HG03571 (cell line): ENCODE measurements around the gene RPL18.
"Not testable (repeated sequence)": the region's sequence is repeated elsewhere in the genome, so short reads cannot be mapped to it uniquely, and the experiment has no call there.

Experiments used
- ATAC-seq: cut with Tn5 transposase; IDR thresholded peaks from one replicate; pipeline ENCODE4 v1.9.1; 2021; ENCODE audit not compliant: unreplicated experiment

RPL18 gene

GRCh38 chr19:48618916-48619691, at the start of gene RPL18, which contains the start of gene SPHK2:
RPL18 (minus strand) TSS chr19:48619178; CDS start chr19:48619143, 35 bp downstream.
SPHK2 (plus strand) TSS chr19:48619506; CDS start chr19:48620515, 1,009 bp downstream.
- peak; percentile 75 for ATAC-seq

GRCh38 chr19:48668761-48669160, 49.8 kb upstream of the RPL18 start:
- no peak for ATAC-seq

GRCh38 chr19:48668332-48668731, 49.4 kb upstream of the RPL18 start:
- no peak for ATAC-seq

GRCh38 chr19:48665786-48666185, 46.8 kb upstream of the RPL18 start:
- ATAC-seq, result no peak

GRCh38 chr19:48664476-48664875, 45.5 kb upstream of the RPL18 start:
- ATAC-seq, result no peak

- ATAC-seq, result no peak
Measured at GRCh38 chr19:48663667-48664066, 44.7 kb upstream of the RPL18 start.

- ATAC-seq, result no peak
Measured at GRCh38 chr19:48661711-48662090, 42.7 kb upstream of the RPL18 start.

GRCh38 chr19:48660852-48661710, 42.1 kb upstream of the RPL18 start:
- ATAC-seq, result peak; percentile 65

GRCh38 chr19:48659768-48660167, 40.8 kb upstream of the RPL18 start:
- no peak for ATAC-seq

GRCh38 chr19:48658483-48658882, 39.5 kb upstream of the RPL18 start:
- no peak for ATAC-seq

- ATAC-seq, result not testable (repeated sequence)
Measured at GRCh38 chr19:48657828-48658227, 38.9 kb upstream of the RPL18 start.

- no peak for ATAC-seq
Measured at GRCh38 chr19:48656840-48657474, 38.0 kb upstream of the RPL18 start.

- ATAC-seq, result no peak
Measured at GRCh38 chr19:48654299-48655059, 35.5 kb upstream of the RPL18 start.

- ATAC-seq, result no peak
Measured at GRCh38 chr19:48651683-48652048, 32.7 kb upstream of the RPL18 start.

GRCh38 chr19:48650974-48651682, 32.1 kb upstream of the RPL18 start:
- ATAC-seq, result no peak

GRCh38 chr19:48648134-48648533, 29.2 kb upstream of the RPL18 start:
- ATAC-seq, result no peak

- no peak for ATAC-seq
Measured at GRCh38 chr19:48646722-48647216, 27.8 kb upstream of the RPL18 start.

GRCh38 chr19:48646001-48646721, 27.2 kb upstream of the RPL18 start, which contains the start of gene CA11:
CA11 (minus strand) TSS chr19:48646187; CDS start chr19:48645632, 555 bp downstream.
- peak; percentile 75 for ATAC-seq

- no peak for ATAC-seq
Measured at GRCh38 chr19:48645620-48646000, 26.6 kb upstream of the RPL18 start.
